Uterus (tissue), 4 donors: ENCODE measurements around the gene OCIAD1. TPM values are rescaled to one million over a fixed set of nuclear protein-coding genes. Genes with fewer than 3 reads are reported as not detected.
"Not testable (repeated sequence)": the region's sequence is repeated elsewhere in the genome, so short reads cannot be mapped to it uniquely, and the experiment has no call there.

Experiments used
- DNase-seq, 2 donors: peaks; one replicate each; pipeline ENCODE4 v3.0.0-alpha.2; 2019 to 2020
- H3K27ac ChIP-seq, 2 donors: fragments of 200-600 bp; sonication (generic); 1 replicate in 1 of 2; 2 replicates in 1 of 2; pipeline ENCODE4 v1.5.1; 2016 to 2018
- H3K27me3 ChIP-seq, 2 donors: fragments of 200-600 bp; sonication (generic); one replicate each; pipeline ENCODE4 v1.5.1; 2018 to 2019; ENCODE audit warnings: control low read depth in 1 of 2
- H3K36me3 ChIP-seq, 2 donors: fragments of 200-600 bp; sonication (generic); one replicate each; pipeline ENCODE4 v1.5.1; 2019; ENCODE audit warnings: control low read depth in 1 of 2
- H3K4me1 ChIP-seq, 2 donors: fragments of 200-600 bp; sonication (generic); one replicate each; pipeline ENCODE4 v1.5.1; 2018 to 2019; ENCODE audit warnings: control low read depth in 1 of 2
- H3K4me3 ChIP-seq, 2 donors: fragments of 200-600 bp; sonication (generic); 1 replicate in 1 of 2; 2 replicates in 1 of 2; pipeline ENCODE4 v1.5.1; 2018 to 2019; ENCODE audit warnings: mild to moderate bottlenecking in 1 of 2
- H3K9me3 ChIP-seq, 2 donors: fragments of 200-600 bp; sonication (generic); one replicate each; pipeline ENCODE4 v1.5.1; 2019; ENCODE audit warnings: control low read depth in 1 of 2
- CTCF ChIP-seq, 4 experiments: fragments of 200-600 bp in 2 of 4; fragments of 450-650 bp in 2 of 4; sonication (generic) in 2 of 4; IDR thresholded peaks; one replicate each; pipeline ENCODE4 v1.5.1; 2016 to 2019; ENCODE audit warnings: antibody characterized with exemption in 4 of 4, mild to moderate bottlenecking in 2 of 4, moderate library complexity in 1 of 4
- POLR2A ChIP-seq, 2 donors: fragments of 450-650 bp; IDR thresholded peaks; one replicate each; pipeline ENCODE4 v1.6.1; 2016; ENCODE audit warnings: antibody characterized with exemption in 2 of 2, mild to moderate bottlenecking in 1 of 2, moderate library complexity in 1 of 2
- intact Hi-C: fragments of 100-400 bp; cut with DNase I; formaldehyde crosslinking; loops from one replicate; pipeline ENCODE4 v1.15.1; 2023; ENCODE audit warnings: low total_unique reads
- total RNA-seq, 4 donors: library from RNA; depleted of rRNA in 3 of 4; stranded (reverse); fragments of >200 nt in 3 of 4; gene quantifications; one replicate each; pipeline versions ENCODE4 v1.1.0 to v1.2.4, GENCODE V29; 2014 to 2023
- donor health status: DM: yes; HTN: yes; CAD: no.

OCIAD1 gene
- total RNA-seq, 4 donors from 2014 or later = 127 to 683 (median 166) TPM

- Histone ChIP-seq H3K27ac (no peak overlapping the region), H3K4me3 (no peak overlapping the region), H3K36me3 (no peaks in the 10 kb centered on the region), H3K4me1 (no peaks in the 10 kb centered on the region), H3K9me3 (no peaks in the 10 kb centered on the region), H3K27me3 (no peaks in the 10 kb centered on the region)
- TF ChIP-seq CTCF (IDR thresholded peaks at IDR 0.05) (no peak), POLR2A (IDR thresholded peaks at IDR 0.05) (no peak)
- DNase-seq = no peak
- intact Hi-C loops = no loop called here
Measured at GRCh38 chr4:48804584-48805301, 26.1 kb upstream of the OCIAD1 start.

- H3K4me3 ChIP-seq = no peak overlapping the region
- DNase-seq = no peak
- no peaks in the 10 kb centered on the region for H3K9me3 ChIP-seq
- no peaks in the 10 kb centered on the region for H3K4me1 ChIP-seq
- intact Hi-C loops = no loop called here
- no peaks in the 10 kb centered on the region for H3K27me3 ChIP-seq
- no peaks in the 10 kb centered on the region for H3K36me3 ChIP-seq
- no peak overlapping the region for H3K27ac ChIP-seq
- TF ChIP-seq POLR2A (IDR thresholded peaks at IDR 0.05) (no peak), CTCF (IDR thresholded peaks at IDR 0.05) (no peak)
Measured at GRCh38 chr4:48812866-48813265, 18.0 kb upstream of the OCIAD1 start.

- no peak overlapping the region for H3K27ac ChIP-seq
- TF ChIP-seq POLR2A (IDR thresholded peaks at IDR 0.05) (no peak), CTCF (IDR thresholded peaks at IDR 0.05) (no peak)
- DNase-seq = no peak
- no peaks in the 10 kb centered on the region for H3K9me3 ChIP-seq
- no peaks in the 10 kb centered on the region for H3K4me1 ChIP-seq
- H3K4me3 ChIP-seq = no peak overlapping the region
- H3K36me3 ChIP-seq = no peaks in the 10 kb centered on the region
- no peaks in the 10 kb centered on the region for H3K27me3 ChIP-seq
- intact Hi-C loops = no loop called here
Measured at GRCh38 chr4:48813964-48814363, 16.9 kb upstream of the OCIAD1 start.

GRCh38 chr4:48815483-48815882 lies 15.4 kb upstream of the OCIAD1 start:
- no peak for DNase-seq
- Histone ChIP-seq H3K36me3 (no peaks in the 10 kb centered on the region), H3K4me3 (no peak overlapping the region), H3K4me1 (no peaks in the 10 kb centered on the region), H3K9me3 (no peaks in the 10 kb centered on the region), H3K27me3 (no peaks in the 10 kb centered on the region), H3K27ac (no peak overlapping the region)
- intact Hi-C loops = no loop called here
- TF ChIP-seq CTCF (IDR thresholded peaks at IDR 0.05) (no peak), POLR2A (IDR thresholded peaks at IDR 0.05) (no peak)

- H3K9me3 ChIP-seq, DNase-seq, H3K27ac ChIP-seq, H3K36me3 ChIP-seq, H3K4me1 ChIP-seq, H3K4me3 ChIP-seq, intact Hi-C loops, H3K27me3 ChIP-seq: not testable (repeated sequence)
Measured at GRCh38 chr4:48816297-48816696, 14.6 kb upstream of the OCIAD1 start.

- H3K36me3 ChIP-seq = no peaks in the 10 kb centered on the region
- DNase-seq = no peak
- H3K27me3 ChIP-seq = no peaks in the 10 kb centered on the region
- TF ChIP-seq CTCF (IDR thresholded peaks at IDR 0.05) = no peak
- no peak overlapping the region for H3K27ac ChIP-seq
- H3K9me3 ChIP-seq = no peaks in the 10 kb centered on the region
- intact Hi-C loops = no loop called here
- no peak overlapping the region for H3K4me3 ChIP-seq
- no peaks in the 10 kb centered on the region for H3K4me1 ChIP-seq
Measured at GRCh38 chr4:48816971-48817370, 13.9 kb upstream of the OCIAD1 start.

GRCh38 chr4:48821431-48821830 lies 9.5 kb upstream of the OCIAD1 start:
- intact Hi-C loops = not testable (repeated sequence)

More at GRCh38 chr4:48821431-48821830, 9.5 kb upstream of the OCIAD1 start:
- H3K27ac ChIP-seq, H3K36me3 ChIP-seq, H3K27me3 ChIP-seq, H3K4me1 ChIP-seq, H3K4me3 ChIP-seq, DNase-seq, H3K9me3 ChIP-seq: not testable (repeated sequence)
